NOMO-1 treated with DMSO at 0.1 percent for 48 hours (cell line): ENCODE results near the gene ALKBH2.
"Not testable (repeated sequence)": the region's sequence is repeated elsewhere in the genome, so short reads cannot be mapped to it uniquely, and the experiment has no call there.

Experiments used
- DNase-seq: peaks from one replicate; lab custom pipeline; 2025; ENCODE audit not compliant: unreplicated experiment; lab: John Stamatoyannopoulos, UW

ALKBH2 gene

GRCh38 chr12:109069307-109070271, 23.7 kb downstream of the ALKBH2 start:
- no peak for DNase-seq

DNA sequence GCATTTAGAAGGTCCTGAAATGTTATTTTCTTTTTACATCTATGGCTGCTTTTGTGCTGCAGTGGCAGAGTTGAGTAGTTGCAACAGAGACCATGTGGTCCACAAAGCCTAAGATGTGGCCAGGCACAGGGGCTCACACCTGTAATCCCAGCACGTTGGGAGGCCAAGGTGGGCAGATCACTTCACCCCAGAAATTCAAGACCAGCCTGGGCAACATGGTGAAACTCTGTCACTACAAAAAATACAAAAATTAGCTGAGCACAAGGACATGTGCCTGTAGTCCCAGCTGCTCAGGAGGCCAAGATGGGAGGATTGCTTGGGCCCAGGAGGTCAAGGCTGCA, 27.4 kb downstream of the ALKBH2 start:
- DNase-seq, result no peak

DNA sequence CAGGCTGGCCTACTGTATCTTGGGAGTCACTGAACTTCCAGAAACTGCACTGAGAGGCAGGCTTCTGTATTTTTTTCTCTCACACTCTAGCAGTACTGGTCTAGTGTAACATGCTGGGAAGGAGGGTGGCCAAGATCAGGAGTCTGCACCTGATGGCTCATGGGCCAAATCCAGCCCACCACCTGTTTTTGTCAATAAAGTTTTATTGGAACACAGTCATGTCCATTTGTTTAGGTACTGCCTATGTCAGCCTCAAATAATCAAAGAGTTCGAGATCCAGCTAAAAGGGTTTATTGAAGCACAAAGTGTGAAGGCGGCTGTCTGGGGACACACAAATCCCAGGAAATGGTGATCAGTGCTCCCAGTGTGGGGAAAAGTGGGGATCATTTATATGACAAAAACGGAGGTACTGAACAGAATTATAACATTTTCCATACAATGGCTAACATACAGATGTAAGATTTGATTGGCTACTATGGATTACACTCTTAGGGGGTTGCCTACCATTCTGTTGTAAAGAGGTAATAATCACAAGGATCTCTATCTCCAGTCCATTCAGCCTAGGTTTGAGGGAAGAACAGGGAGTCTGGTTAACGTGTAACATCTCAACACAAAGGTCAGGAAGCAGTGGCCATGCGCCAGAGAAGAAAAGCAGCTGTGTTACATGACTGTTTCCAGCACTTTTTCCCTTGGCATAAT, 28.0 kb downstream of the ALKBH2 start:
- no peak for DNase-seq

DNA sequence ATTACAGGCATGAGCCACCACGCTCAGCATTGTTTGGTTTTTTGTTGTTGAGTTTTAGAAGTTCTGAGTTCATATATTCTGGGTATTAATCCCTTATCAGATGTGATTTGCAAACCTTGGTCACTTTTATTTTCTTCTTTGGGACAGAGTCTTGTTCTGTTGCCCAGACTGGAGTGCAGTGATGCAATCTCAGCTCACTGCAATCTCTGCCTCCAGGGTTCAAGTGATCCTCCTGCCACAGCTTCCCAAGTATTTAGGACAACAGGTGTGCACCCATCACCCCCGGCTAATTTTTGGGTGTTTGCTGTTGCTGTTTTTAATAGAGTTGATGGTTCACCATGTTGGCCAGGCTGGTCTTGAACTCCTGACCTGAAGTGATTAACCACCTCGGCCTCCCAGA, 29.1 kb downstream of the ALKBH2 start:
- DNase-seq, result no peak

DNA sequence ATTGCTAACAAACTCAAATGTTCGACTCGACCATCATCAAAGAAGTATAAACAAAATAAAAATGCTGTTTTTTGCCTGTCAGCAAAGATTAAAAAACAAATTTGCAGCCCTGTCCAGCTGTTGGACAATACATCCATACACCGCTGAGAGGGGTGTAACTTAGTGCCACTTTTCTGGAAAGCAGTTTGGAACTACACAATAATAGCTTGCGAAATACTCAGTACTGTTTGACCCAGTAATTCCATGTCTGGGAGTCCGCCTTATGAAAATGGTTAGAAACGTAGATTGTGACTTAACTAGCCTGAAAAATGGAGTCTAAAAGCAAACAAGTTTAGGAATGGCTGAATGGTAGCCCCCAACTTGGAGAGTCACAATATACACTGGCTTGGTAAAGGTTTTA, 34.5 kb downstream of the ALKBH2 start:
- no peak for DNase-seq

DNA sequence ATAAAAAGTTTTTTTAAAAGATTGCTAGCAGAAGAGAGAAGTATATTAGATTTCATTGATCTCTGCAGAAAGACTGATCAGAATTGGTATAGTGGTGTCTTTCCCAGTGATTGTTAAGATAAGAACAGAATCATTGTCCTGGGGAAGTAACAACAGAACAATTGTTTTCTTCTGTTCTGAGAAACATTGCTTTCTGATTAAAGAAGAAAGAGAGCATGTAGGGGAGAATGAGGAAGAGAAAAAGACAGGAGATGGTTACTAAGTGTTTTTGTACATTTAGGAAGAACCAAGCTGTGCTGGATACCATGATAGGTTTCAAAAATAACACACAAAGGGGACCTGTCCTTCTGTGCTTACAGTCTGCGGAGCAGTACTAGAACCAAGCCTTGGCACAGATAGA, 35.9 kb downstream of the ALKBH2 start:
- DNase-seq, result no peak

GRCh38 chr12:109056891-109057290, 36.4 kb downstream of the ALKBH2 start:
- no peak for DNase-seq

- no peak for DNase-seq
These were observed 38.8 kb downstream of the ALKBH2 start for GRCh38 chr12:109054520-109054919.

- DNase-seq, result not testable (repeated sequence)
These were observed 39.2 kb downstream of the ALKBH2 start for GRCh38 chr12:109054124-109054513.

- DNase-seq, result peak; percentile 35
These were observed 39.7 kb downstream of the ALKBH2 start for GRCh38 chr12:109053382-109054123.

GRCh38 chr12:109052414-109053323, 40.6 kb downstream of the ALKBH2 start, which contains the start of gene USP30:
TSS of gene USP30 (plus strand) at chr12:109052576. CDS start at chr12:109052679, 103 bp downstream.
- DNase-seq, result peak; percentile 84

- DNase-seq, result no peak
These were observed 41.2 kb downstream of the ALKBH2 start for GRCh38 chr12:109052097-109052413.

DNA sequence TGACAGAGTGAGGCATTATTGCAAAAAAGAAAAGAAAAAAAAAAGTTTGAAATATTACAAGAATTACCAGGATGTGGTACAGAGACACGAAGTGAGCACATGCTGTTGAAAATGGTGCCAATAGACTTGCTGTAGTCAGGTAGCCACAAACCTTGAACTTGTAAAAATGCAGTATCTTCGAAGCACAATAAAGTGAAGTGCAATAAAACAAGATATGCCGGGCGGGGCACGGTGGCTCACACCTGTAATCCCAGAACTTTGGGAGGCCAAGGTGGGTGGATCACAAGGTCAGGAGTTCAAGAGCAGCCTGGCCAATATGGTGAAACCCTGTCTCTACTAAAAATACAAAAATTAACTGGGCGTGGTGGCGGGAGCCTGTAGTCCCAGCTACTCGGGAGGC, 43.5 kb downstream of the ALKBH2 start:
- not testable (repeated sequence) for DNase-seq

GRCh38 chr12:109048706-109049105, 44.6 kb downstream of the ALKBH2 start:
- DNase-seq, result not testable (repeated sequence)

GRCh38 chr12:109047081-109047805, 46.0 kb downstream of the ALKBH2 start:
- DNase-seq, result no peak

- no peak for DNase-seq
These were observed 49.0 kb downstream of the ALKBH2 start for GRCh38 chr12:109044241-109044640.
